Measurements from ENCODE around the gene RNPEPL1. TPM values are rescaled to one million over a fixed set of nuclear protein-coding genes. Genes with fewer than 3 reads are reported as not detected.
"Not testable (repeated sequence)": the region's sequence is repeated elsewhere in the genome, so short reads cannot be mapped to it uniquely, and the experiment has no call there.

The RNPEPL1 gene
- total RNA-seq, 4 donors from 2014 or later, result 85.0 to 175 (median 154) TPM

- Histone ChIP-seq H3K27ac (no peak overlapping the region), H3K9me3 (peaks cover 0 to 17% (median 0%) of the 10 kb centered on the region in 4 donors), H3K27me3 (no peaks in the 10 kb centered on the region), H3K4me3 (no peak overlapping the region), H3K36me3 (peaks cover 0 to 24% (median 0%) of the 10 kb centered on the region in 3 donors), H3K4me1 (no peaks in the 10 kb centered on the region)
- TF ChIP-seq POLR2A (IDR thresholded peaks at IDR 0.05), result no peak
- DNase-seq, result no peak
Observed at GRCh38 chr2:240531038-240531437, 37.2 kb upstream of the RNPEPL1 start.

DNA sequence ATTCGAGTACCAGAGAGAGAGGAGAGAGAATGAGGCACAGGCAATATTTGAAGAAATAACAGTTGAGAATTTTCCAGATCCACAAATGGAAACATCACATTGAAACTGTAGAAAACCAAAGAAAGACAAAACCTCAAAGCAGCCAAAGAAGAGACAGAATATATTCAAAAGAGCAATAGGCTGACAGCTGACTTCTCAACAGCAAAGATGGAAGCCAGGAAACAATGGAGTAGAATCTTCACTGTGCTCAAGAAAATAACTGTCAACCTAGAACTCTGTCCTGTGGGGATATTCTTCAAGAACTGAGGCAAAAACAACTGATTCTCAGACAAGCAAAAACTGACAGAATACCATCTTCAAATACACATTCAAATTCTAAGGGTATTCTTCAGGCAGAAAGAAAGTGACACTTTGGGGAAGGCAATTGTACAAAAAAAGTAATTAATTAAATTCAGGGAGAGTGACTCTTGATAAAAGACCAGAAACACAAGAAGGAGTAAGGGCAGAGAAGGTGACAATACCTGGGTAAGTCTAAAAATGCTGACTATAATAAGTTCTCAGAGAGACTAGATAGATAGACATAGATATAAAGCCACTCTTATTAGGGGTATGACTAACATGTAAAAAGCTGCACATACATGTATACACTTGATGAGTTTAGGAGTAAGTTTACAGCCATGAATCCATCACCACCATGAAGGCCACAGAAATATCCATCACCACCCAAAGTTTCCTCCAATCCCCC is 36.1 kb upstream of the RNPEPL1 start:
- TF ChIP-seq POLR2A (IDR thresholded peaks at IDR 0.05), result no peak
- no peak for TF ChIP-seq CTCF (IDR thresholded peaks at IDR 0.05)
- DNase-seq, result no peak
- Histone ChIP-seq H3K4me3 (no peak overlapping the region), H3K27ac (no peak overlapping the region), H3K4me1 (no peaks in the 10 kb centered on the region), H3K27me3 (no peaks in the 10 kb centered on the region), H3K9me3 (peaks cover 0 to 16% (median 0%) of the 10 kb centered on the region in 4 donors), H3K36me3 (peaks cover 0 to 20% (median 0%) of the 10 kb centered on the region in 3 donors)

DNA sequence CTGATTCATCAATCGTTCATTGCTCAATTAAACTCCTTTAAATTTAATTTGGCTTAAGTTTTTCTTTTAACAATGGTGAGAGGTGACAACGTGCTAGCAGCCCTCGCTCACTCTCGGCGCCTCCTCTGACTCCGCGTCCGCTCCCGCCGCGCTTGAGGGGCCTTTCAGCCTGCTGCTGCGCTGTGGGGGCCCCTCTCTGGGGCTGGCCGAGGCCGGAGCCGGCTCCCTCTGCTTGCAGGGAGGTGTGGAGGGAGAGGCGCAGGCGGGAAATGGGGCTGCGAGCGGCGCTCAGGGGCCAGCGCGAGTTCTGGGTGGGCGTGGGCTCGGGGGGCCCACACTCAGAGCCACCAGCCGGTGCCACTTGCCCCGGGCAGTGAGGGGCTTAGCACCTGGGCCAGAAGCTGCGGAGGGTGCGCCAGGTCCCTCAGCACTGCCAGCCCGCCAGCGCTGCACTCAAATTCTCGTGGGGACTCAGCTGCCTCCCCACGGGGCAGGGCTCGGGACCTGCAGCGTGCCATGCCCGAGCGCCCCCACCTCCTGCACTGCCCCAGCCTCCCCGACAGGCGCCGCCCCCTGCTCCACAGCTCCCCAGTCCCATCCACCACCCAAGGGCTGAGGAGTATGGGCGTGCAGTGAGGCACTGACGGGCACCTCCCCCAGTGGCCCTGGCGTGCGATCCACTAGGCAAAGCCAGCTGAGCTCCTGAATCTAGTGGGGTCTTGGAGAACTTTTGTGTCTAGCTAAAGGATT is 30.1 kb upstream of the RNPEPL1 start:
- peak in 1 of 3 donors; percentile 4 for DNase-seq
- Histone ChIP-seq H3K9me3 (no peaks in the 10 kb centered on the region), H3K36me3 (peaks cover 0 to 42% (median 0%) of the 10 kb centered on the region in 3 donors), H3K27ac (no peak overlapping the region), H3K27me3 (no peaks in the 10 kb centered on the region), H3K4me1 (no peaks in the 10 kb centered on the region), H3K4me3 (no peak overlapping the region)
- TF ChIP-seq POLR2A (IDR thresholded peaks at IDR 0.05), result no peak
- no peak for TF ChIP-seq CTCF (IDR thresholded peaks at IDR 0.05)

DNA sequence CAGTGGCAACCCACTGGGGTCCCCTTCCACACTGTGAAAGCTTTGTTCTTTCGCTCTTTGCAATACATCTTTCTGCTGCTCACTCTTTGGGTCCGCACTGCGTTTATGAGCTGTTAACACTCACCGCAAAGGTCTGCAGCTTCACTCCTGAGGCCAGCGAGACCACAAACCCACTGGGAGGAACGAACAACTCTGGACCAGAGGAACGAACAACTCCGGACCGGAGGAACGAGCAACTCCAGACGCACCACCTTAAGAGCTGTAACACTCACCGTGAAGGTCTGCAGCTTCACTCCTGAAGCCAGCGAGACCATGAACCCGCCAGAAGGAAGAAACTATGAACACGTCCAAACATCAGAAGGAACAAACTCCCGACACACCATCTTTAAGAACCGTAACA is 29.2 kb upstream of the RNPEPL1 start:
- not testable (repeated sequence) for DNase-seq, H3K4me1 ChIP-seq, H3K27ac ChIP-seq, H3K4me3 ChIP-seq, H3K27me3 ChIP-seq, H3K9me3 ChIP-seq
- peaks cover 0 to 39% (median 0%) of the 10 kb centered on the region in 3 donors for H3K36me3 ChIP-seq

DNA sequence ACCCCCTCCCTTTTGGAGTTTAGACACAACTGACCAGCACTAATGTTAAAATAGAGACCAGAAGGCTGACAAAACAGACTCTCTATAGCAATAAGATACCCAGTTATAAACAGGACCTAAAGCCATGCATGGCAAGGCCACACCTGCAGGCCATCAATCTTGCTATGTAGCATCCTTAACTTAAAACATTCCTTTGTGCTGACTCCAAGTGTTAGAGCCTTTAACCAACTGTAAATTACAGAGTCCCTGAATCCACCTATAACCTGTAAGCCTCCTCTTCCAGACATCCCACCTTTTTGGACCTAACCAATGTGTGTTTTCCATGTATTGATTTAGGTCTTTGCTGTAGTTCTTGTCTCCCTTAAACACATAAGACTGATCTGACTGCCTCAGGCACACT is 28.4 kb upstream of the RNPEPL1 start:
- Histone ChIP-seq H3K9me3 (no peaks in the 10 kb centered on the region), H3K4me3 (no peak overlapping the region)
- TF ChIP-seq CTCF (IDR thresholded peaks at IDR 0.05) (no peak), POLR2A (IDR thresholded peaks at IDR 0.05) (no peak)

GRCh38 chr2:240551288-240551687 is 17.0 kb upstream of the RNPEPL1 start:
- peaks cover 0 to 33% (median 0%) of the 10 kb centered on the region in 3 donors for H3K36me3 ChIP-seq
- H3K4me3 ChIP-seq, result no peak overlapping the region
- H3K27me3 ChIP-seq, result no peaks in the 10 kb centered on the region
- no peak overlapping the region for H3K27ac ChIP-seq
- TF ChIP-seq CTCF (IDR thresholded peaks at IDR 0.05) (no peak), POLR2A (IDR thresholded peaks at IDR 0.05) (no peak)
- no peaks in the 10 kb centered on the region for H3K9me3 ChIP-seq
- no peak for DNase-seq
- no peaks in the 10 kb centered on the region for H3K4me1 ChIP-seq

More for the DNA sequence above, 28.4 kb upstream of the RNPEPL1 start:
- H3K36me3 ChIP-seq, result peaks cover 0 to 36% (median 0%) of the 10 kb centered on the region in 3 donors
- no peaks in the 10 kb centered on the region for H3K4me1 ChIP-seq
- no peaks in the 10 kb centered on the region for H3K27me3 ChIP-seq
- H3K27ac ChIP-seq, result no peak overlapping the region
- DNase-seq, result no peak

All from Peyer's patch (tissue), 4 donors.